HG03159 (cell line): ENCODE data around the gene CCKAR.

Experiments
- ATAC-seq: cut with Tn5 transposase; IDR thresholded peaks from one replicate; pipeline ENCODE4 v1.9.1; 2021; ENCODE audit warnings: mild to moderate bottlenecking, moderate library complexity; ENCODE audit not compliant: unreplicated experiment

CCKAR gene

GRCh38 chr4:26462874-26463273 lies 27.4 kb downstream of the CCKAR start:
- ATAC-seq, result no peak

- no peak for ATAC-seq
Observed at GRCh38 chr4:26459756-26460530, 30.3 kb downstream of the CCKAR start.

- peak; percentile 68 for ATAC-seq
Observed at GRCh38 chr4:26459054-26459755, 31.1 kb downstream of the CCKAR start.

GRCh38 chr4:26458157-26458561 lies 32.1 kb downstream of the CCKAR start:
- ATAC-seq, result no peak

- no peak for ATAC-seq
Observed at GRCh38 chr4:26457412-26457811, 32.9 kb downstream of the CCKAR start.

- ATAC-seq, result no peak
Observed at GRCh38 chr4:26455571-26455970, 34.7 kb downstream of the CCKAR start.

- ATAC-seq, result no peak
Observed at GRCh38 chr4:26454961-26455360, 35.3 kb downstream of the CCKAR start.

GRCh38 chr4:26452565-26453531 lies 37.4 kb downstream of the CCKAR start:
- no peak for ATAC-seq

GRCh38 chr4:26451597-26451996 lies 38.7 kb downstream of the CCKAR start:
- no peak for ATAC-seq

GRCh38 chr4:26450418-26450817 lies 39.9 kb downstream of the CCKAR start:
- ATAC-seq, result no peak

- ATAC-seq, result no peak
Observed at GRCh38 chr4:26447378-26447777, 42.9 kb downstream of the CCKAR start.

GRCh38 chr4:26441771-26442170 lies 48.5 kb downstream of the CCKAR start:
- ATAC-seq, result no peak

- ATAC-seq, result no peak
Observed at GRCh38 chr4:26441102-26441501, 49.2 kb downstream of the CCKAR start.

- no peak for ATAC-seq
Observed at GRCh38 chr4:26434030-26434639, 56.1 kb downstream of the CCKAR start.

GRCh38 chr4:26433556-26433955 lies 56.7 kb downstream of the CCKAR start:
- no peak for ATAC-seq

GRCh38 chr4:26432419-26432818 lies 57.9 kb downstream of the CCKAR start:
- ATAC-seq, result no peak

- ATAC-seq, result no peak
Observed at GRCh38 chr4:26431461-26432180, 58.7 kb downstream of the CCKAR start.
